ENCODE measurements around the gene GRK6.
A peak's percentile ranks its signal among the peaks of the same experiment; 100 is the strongest.

Gene GRK6

DNA sequence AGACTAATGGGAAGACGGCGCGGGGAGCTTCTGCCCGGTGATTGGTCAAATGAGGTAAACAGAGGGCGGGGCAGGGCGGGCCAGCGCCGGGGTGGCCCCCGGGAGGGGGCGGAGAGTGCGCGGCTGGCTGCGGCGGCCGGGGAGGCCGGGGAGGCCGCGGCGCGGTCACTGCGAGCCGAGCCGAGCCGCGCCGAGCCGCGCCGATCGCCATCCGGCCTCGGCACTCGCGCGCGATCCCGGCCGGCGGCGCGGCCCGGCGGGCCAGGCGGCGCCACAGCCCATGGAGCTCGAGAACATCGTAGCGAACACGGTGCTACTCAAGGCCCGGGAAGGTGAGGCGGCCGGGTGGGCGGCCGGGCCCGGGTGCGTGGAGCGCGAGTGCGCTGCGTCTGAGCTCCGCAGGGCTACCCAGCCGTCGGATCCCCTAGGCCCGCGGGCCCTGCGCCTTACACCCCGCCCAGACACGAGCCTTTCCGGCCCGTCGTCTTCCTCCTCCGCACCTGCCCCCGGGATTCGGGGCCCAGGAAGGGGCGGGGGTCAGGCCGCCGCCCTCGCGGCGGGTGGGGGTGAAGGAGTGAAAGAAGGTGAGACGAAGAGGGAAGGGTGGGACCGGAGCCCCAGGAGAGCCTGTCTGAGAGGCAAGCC, at the start of gene GRK6:
TSS of gene GRK6 (plus strand) at position 111 of the 645 bp plus-strand sequence. CDS start at position 281, 170 bp downstream.
- DNase-seq, result peak; percentile 37

DNA sequence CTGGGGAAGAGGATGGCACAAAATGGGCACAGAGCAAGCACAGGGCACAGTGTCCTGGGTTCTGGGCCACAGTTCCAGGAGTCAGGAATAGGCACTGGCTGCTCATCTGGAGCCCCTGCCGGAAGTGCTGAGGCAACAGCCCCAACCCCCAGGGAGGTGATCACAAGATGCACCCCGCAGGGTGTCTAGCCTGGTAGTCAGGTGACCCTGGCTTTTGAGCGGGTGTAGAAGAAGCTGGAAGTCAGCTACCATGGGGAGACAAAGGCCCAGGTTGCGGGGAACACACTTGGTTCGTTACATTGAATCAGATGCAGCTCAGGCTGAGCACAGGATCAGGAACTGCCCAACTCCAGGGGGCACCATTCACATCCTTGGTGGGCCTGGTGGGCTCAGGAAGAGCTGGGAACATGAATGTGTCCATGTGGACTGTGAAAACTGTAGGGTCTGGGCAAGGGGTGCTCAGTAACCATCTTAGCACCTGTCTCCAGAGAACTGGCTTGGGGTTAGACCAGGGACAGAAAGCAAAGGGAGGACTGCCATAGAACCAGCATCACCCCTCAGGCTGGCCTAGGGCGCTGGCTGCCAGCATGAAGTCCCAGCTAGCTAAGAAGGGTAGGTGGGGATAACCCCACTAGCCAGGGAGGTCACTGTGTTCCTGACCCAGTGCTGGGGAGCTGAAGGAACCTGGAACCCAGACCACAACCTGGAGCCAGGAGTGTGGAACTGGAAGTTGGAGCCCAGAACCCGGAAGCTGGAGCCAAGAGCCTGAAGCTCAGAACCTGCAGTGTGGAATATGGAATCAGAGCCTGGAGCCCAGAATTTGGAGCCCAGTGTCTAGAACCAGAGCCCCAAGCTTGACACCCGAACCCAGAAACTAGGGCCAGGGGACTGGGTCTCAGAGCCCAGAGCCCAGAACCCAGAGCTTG, 48.4 kb upstream of the GRK6 start:
- DNase-seq, result no peak

DNA sequence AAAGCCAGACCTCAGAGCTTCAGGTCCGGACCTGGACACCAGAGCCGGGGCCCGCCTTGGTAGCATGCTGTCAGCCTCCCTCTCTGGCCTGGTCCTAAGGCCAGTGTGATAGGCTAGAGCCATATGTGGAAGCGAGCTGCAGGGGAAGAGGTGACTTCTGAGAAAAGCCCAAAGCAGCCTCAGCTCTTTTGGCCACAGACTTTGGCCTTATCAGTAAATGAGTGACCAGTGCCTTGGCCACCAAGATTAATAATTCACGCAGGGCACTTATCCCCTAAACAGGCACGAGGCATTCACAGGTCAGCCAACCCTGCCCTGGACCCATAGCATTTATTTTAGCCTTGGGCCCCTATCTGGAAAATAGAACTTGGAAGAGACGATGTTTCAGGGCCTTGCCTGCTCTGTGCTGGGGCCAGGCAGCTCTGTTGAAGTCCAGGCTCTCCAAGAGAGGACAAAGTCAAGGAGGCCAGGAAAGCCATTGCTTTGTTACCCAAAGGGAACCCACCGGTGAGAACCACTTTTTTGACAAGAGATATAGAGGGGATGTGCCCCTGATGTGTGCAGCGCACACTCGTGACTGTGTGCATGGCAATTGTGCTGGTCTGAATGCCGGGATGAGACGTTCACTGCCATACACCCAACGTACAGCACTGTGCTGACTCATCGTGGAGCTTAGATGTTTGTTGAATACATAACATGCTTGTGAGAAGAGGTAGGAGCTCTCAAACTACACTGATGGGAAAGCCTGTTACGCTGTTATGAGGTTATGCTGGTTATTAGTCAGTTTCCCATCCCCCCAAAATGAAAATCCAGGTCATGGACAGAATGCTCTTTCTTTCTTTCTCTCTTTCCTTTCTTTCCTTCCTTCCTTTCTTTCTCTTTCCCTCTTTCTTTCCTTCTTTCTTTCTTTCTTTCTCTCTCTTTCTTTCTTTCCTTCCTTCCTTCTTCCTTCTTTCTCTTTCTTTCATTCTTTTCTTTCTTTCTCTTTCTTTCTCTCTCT, 47.3 kb upstream of the GRK6 start:
- DNase-seq, result no peak

DNA sequence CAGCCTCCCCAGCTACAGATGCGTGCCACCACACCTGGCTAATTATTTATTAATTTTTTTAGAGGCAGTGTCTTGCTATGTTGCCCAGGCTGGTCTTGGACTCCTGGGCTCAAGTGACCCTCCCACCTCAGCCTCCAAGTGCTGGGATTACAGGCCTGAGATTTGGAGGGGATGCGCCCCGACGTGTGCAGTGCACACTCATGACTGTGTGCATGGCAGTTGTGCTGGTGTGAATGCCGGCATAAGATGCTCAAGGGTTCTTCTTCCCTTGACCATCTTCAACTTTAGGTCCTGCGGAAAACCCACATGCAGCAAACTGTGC, 45.7 kb upstream of the GRK6 start:
- DNase-seq, result no peak

DNA sequence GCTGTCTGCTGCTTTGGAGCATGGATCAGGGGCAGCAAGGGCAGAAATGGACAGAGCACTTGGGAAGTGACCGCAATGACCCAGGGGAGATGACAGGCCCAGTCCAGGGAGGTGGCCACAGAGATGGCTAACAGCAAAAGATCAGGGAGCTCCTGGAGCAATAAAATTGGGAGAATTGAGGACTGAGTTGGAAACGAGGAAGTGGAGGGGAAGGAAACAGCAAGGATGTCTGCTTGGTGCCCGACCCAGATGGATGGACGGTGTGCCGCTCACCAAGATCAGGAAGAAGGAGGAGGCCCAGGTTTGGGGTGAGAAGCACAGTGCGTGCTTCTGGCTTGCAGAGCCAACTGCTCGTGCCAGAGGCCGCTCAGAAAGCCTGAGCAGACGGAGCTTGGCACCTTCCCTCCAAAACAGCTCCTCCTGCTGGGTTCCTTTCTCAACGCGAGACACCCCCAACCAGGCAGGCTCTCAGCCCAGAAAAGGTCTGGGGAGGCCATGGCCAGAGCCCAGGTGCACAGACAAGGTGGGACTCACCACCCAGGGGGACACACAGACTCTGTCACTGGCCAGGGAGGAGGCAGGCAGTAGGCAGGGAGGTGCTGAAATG, 44.0 kb upstream of the GRK6 start:
- no peak for DNase-seq

DNA sequence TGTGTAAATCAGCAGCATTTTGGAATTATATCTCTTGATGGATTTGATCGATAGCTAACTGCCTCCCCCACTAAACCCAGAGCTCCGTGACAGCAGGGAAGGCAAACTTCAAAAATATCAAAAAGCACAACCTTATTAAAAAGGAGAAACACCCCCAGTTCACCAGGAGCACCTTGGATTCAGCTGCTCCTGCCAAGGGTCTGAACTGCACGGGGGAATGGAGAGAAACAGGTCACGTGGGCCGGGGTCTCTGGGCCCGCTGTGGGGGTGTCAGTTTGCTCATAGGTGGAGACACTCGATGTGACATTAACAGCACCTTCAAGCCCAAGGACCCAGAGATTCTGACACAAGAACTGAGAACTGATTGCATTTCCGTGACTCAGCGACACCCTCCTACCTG, 43.3 kb upstream of the GRK6 start:
- no peak for DNase-seq

DNA sequence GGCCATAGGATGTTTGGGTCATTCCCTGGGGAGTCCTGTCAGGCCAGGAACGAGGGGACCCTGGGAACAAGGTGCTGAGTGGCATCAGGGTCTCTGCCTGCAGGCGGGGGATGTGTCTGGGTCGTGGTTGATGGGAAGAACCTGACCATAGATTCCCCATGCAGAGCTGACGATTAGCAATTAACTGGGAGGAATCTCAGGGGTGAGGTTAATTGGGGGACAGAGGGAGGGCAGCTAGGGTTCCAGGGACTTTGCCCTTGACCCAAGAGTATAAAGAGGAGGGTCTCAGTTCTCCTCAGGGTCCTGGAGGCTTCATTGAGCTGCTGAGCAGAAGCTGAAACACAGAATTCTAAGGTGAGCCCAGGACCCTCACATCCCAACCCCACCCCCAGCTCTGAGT, 42.3 kb upstream of the GRK6 start, which contains the start of gene SLC34A1:
TSS of gene SLC34A1 (plus strand) at position 301 of the 400 bp plus-strand sequence. CDS start 1,308 bp downstream, outside the sequence.
- DNase-seq, result no peak

DNA sequence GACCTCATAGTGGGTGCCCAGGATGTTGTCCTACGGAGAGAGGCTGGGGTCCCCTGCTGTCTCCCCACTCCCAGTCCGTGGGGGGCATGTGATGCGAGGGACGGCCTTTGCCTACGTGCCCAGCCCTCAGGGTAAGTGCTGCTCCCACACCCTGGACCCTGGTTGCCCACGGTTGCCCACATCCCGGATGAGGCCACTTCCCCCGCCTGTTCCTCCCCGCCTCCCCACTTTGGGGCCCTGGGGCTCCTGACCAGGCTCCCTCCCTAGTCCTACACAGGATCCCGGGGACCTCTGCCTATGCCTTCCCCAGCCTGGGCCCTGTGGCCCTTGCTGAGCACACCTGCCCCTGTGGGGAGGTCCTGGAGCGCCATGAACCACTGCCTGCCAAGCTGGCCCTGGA, 40.8 kb upstream of the GRK6 start:
- no peak for DNase-seq

DNA sequence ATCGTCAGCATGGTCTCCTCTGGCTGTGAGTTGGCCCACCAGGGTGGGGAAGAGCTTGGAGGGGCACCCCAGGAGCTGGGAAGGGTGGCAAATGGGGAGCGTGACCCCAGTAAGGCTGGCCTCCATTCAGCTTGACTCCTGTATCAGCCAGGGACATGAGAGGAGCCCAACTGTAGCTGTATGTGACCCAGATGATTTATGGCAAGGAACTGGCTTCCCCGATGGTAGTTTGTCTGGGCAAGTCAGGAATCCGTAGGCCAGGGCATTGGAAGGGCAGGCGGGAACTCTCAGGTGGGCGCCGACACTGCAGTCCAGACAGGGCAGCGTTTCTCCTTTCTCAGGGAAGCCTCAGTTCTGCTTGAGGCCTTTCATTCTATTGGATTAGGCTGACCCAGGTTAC, 39.9 kb upstream of the GRK6 start:
- DNase-seq, result no peak

DNA sequence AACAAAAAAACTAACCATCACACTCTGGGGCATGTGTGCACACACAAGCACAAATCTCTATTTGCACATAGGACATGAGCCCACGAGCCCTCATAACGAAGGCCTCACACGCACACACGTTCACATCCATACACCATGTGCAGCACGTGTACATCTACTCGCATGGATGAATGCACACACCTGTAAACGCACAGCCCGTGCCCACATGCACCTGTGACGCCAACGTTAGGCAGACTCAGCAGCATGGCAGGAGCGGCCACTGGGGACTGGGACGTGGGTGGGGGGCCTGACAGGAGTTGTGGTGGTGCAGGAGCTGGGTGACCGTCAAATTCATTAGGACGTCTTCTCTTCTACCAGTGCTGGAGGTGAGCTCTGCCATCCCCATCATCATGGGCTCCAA, 39.1 kb upstream of the GRK6 start:
- DNase-seq, result no peak

DNA sequence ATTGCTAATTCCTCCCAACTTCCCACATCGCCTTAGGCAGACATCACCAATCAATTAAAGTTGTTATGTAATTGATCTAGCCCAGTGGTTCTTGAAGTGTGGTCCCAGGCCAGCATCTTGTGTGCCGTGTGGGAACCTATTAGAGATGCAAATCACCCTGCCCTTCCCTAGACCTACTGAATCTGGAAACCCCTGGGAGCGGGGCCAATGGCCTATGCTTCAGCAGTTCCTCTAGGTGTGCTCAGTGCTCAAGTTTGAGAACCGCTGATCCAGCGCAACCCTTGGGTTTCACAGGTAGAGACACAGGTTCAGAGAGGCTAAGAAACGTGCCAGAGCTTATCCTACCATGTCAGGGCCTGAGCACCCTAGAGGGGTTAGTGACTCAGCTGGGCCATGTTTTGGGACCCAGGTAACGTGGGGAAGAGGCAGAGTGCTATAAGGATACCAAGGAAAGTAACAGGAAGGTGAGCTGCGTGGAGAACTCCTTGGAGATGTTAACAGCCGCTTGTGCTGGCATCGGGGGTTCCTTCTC, 37.9 kb upstream of the GRK6 start:
- no peak for DNase-seq

DNA sequence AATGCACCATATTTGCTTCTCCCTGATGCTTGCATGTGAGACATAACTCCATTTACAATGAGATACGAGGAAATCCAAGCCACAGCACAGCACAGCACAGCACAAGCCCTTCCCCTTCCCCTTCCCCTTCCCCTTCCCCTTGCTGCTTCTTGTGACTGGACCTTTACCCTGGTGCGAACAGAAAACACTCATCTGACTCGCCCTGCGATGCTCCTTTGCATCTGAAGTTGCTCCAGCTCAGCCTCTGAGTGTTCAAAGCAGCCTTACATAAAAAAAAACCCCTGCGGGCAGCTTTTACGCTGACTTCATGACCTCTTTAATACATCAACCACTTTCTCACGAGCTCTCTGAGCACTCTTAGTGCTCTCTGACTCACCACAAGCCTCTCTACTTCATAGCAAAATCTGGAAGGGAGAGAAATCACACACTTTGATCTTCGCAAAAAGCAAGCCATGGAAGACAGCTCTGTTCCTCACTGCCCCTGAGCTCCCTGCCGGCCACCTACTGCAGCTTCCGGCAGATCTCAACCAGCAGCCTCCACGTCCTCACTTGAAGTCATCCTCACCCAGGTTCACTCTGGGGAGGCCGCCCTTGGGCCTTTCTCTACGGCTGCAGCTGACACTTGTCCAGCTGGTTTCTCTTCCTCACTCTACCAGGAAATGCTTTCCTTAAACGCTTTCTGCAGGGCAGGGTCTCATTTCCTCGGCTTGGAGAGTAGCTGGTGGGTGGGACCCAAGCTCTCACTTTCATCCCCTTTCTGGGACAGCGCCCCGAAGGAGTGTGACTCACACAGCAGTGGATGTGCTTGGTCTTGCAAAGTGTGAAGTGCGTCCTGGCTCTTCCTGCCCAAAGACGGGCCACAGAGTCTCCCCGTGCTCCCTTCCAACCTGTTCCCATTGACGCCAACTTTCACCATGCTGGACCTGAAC, 37.0 kb upstream of the GRK6 start:
- DNase-seq, result peak; percentile 86

DNA sequence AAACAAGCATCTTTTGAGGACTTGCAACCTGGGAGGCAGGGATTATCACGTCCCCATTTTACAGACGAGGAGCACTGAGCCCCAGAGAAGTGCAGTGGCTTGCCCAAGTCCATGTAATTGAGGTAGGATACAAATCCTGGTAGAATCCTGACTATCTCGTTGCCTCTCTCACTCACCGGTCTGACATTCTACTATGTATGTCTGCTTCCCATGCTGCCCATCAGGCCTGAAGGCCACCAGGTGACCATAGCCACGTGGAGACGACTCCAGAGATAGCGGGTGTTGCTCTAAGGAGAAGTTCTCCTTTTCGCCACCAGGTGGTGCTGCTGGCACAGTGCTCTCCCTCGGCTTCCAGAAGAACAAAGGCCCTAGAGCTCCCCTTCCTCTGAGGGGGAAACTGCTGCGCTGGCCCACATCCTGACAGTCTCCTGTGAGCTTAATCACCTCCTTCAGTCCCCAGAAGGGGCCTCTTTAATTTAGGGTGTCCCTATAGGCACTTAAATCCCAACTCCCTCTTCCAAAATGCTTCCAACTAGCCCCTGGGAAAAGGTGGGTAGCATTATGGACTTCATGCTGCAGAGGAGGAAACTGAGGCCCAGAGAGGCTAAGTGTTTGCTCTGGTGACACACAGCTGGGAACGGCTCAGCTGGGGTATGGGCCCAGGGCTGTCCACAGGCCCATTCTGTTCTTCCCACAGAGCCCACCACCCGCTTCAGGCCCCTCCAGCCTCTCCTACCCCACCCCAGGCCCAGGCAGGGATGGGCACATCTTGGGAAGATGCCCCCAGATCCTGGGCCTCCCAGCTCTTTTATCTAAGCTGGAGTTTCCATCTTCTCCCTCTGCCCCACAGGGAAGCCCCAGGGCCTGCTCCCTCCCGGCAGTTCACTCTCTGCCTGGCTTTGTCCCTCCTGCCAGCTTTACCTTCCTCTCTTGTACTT, 35.8 kb upstream of the GRK6 start:
- DNase-seq, result peak; percentile 58

DNA sequence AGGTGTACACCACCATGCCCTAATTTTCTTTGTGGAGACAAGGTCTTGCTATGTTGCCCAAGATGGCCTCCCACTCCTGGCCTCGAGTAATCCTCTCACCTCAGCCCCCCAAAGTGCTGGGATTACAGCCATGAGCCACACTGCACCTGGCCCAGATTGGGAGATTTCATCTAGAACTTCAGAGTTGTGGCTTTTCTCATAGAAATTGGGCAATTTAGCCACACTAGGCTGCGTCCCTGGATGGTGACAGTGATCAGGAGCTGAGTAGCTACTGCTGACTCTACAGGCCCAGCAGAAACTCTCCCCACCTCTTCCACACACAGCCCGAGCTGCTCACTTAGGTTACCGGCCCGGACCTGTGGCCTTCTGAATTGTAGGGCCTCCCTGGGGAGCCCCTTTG, 33.7 kb upstream of the GRK6 start:
- DNase-seq, result no peak

DNA sequence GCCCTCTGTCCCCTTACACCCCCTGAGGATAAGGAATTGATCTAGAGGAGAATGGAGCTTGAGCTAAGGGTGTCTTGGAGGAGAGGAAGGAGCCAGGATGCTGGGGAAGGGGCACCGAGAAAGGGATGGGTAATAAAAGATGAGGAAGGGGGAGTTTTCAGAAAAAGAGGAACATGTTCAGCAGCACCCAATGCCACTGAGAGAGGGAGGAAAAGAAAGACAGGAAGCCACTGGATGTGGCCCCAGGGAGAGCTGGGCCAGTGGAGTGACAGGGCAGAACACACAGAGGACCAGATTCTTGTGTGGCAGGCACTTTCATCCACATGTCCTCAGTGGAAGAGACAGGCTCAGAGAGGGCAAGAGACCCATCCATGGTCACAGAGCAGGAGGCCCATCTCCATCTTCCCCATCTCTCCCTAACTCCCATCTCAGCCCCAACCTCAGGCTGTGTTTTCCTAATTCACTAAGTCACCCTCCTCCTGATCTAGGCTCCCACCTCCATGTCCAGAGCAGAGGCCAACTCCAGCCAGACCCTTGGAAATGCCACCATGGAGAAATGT, 33.2 kb upstream of the GRK6 start:
- no peak for DNase-seq

DNA sequence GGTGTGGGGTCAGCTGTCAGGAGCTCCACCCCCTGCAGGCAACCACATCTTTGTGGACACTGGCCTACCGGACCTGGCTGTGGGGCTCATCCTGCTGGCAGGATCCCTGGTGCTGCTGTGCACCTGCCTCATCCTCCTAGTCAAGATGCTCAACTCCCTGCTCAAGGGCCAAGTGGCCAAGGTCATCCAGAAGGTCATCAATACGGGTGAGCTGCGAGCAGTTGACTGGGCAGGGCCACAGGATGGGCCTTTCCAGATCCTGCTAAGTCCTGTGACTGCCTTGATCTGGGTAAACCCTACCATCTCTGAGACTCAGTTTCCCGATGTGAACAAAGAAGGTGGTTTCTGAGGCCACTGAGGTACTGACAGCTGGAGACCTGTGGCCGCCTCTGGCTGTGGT, 32.5 kb upstream of the GRK6 start:
- no peak for DNase-seq

DNA sequence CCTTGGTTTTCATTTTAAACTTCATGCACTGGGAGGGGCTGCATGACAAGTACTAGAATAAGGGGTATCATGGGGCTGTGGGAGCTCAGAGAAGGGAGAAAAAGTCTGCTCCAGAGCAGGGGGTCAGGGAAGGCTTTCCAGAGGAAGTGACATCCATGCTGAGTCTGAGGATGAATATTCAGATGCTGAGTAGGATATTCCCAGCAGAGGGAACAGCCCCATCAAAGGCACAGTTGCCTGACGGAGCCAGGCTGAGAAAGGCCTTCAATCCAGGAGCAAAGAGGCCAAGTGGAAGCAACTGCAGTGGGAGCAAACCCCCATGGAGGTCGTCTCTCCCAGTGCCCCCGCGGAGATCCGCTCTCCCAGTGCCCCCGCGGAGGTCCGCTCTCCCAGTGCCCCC, 30.4 kb upstream of the GRK6 start:
- DNase-seq, result no peak

DNA sequence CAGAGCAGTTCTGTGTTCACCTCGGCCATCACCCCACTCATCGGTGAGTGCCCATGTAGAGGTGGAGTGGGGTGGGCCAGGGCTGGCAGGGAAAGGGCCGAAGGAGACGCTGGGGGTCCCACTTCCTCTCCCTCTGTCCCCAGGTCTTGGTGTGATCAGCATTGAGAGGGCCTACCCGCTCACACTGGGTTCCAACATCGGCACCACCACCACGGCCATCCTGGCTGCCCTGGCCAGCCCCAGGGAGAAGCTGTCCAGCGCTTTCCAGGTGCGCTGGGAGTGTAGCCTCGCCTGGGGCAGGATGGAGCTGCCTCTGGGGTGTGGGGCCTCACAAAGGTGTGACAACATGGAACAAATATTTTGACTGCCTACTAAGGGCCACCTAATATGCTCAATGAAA, 29.7 kb upstream of the GRK6 start:
- no peak for DNase-seq

DNA sequence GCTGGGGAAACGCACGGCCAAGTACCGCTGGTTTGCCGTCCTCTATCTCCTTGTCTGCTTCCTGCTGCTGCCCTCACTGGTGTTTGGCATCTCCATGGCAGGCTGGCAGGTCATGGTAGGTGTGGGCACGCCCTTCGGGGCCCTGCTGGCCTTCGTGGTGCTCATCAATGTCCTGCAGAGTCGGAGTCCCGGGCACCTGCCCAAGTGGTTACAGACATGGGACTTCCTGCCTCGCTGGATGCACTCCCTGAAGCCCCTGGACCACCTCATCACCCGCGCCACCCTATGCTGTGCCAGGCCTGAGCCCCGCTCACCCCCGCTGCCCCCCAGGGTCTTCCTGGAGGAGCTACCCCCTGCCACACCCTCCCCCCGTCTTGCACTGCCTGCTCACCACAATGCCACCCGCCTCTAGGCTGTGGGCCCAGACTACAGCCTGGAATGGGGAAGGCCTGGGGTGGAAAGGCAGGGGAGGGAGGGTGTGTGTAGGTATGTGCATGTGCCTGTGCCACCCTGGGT, 28.5 kb upstream of the GRK6 start:
- no peak for DNase-seq

Data from NCI-H226 (cell line).